Nephron (organoid): ENCODE measurements around the gene MLPH.

Experiments
- H3K27ac Mint-ChIP-seq, 3 experiments: 2 replicates each; pipeline ENCODE4 v1.8.0; 2020; ENCODE audit warnings: mixed read lengths in 3 of 3, mild to moderate bottlenecking in 2 of 3, moderate library complexity in 1 of 3
- H3K27me3 Mint-ChIP-seq: 2 replicates; pipeline ENCODE4 v1.8.0; 2021; ENCODE audit warnings: low read depth, mild to moderate bottlenecking, moderate library complexity, mixed read lengths
- H3K36me3 Mint-ChIP-seq: 2 replicates; pipeline ENCODE4 v1.8.0; 2020; ENCODE audit warnings: low read depth, mixed read lengths
- H3K4me1 Mint-ChIP-seq: 2 replicates; pipeline ENCODE4 v1.8.0; 2020; ENCODE audit warnings: mixed read lengths
- H3K4me3 Mint-ChIP-seq, 3 experiments: 2 replicates each; pipeline ENCODE4 v1.8.0; 2020; ENCODE audit warnings: mild to moderate bottlenecking in 3 of 3, mixed read lengths in 3 of 3, moderate library complexity in 2 of 3
- H3K9me3 Mint-ChIP-seq: 2 replicates; pipeline ENCODE4 v1.8.0; 2020; ENCODE audit warnings: mixed read lengths
- CTCF ChIP-seq, 3 experiments: fragments of 200-600 bp; sonication (generic); IDR thresholded peaks; one replicate each; pipeline ENCODE4 v1.5.0; 2021; ENCODE audit warnings: antibody characterized with exemption in 3 of 3; ENCODE audit not compliant: unreplicated experiment in 3 of 3

MLPH gene

GRCh38 chr2:237498341-237498740 lies 11.3 kb downstream of the MLPH start:
- Mint-ChIP-seq H3K4me1 (peaks cover 13% of the 10 kb centered on the region), H3K27me3 (peaks cover 15% of the 10 kb centered on the region), H3K4me3 (no peak overlapping the region), H3K27ac (no peak overlapping the region), H3K9me3 (peaks cover 8% of the 10 kb centered on the region), H3K36me3 (no peaks in the 10 kb centered on the region)
- no peak for TF ChIP-seq CTCF (IDR thresholded peaks at IDR 0.05; ENCODE audit: unreplicated experiment in 3 of 3)

- no peak for TF ChIP-seq CTCF (IDR thresholded peaks at IDR 0.05; ENCODE audit: unreplicated experiment in 3 of 3)
- H3K27me3 Mint-ChIP-seq = peaks cover 11% of the 10 kb centered on the region
- H3K9me3 Mint-ChIP-seq = no peaks in the 10 kb centered on the region
- H3K36me3 Mint-ChIP-seq = no peaks in the 10 kb centered on the region
- peaks cover 13% of the 10 kb centered on the region for H3K4me1 Mint-ChIP-seq
- H3K27ac Mint-ChIP-seq = no peak overlapping the region
- H3K4me3 Mint-ChIP-seq = no peak overlapping the region
Measured at GRCh38 chr2:237500681-237501424, 13.8 kb downstream of the MLPH start.

- H3K9me3 Mint-ChIP-seq = peaks cover 2% of the 10 kb centered on the region
- TF ChIP-seq CTCF (IDR thresholded peaks at IDR 0.05; ENCODE audit: unreplicated experiment in 3 of 3) = no peak
- H3K27ac Mint-ChIP-seq = no peak overlapping the region
- peaks cover 13% of the 10 kb centered on the region for H3K4me1 Mint-ChIP-seq
- H3K36me3 Mint-ChIP-seq = no peaks in the 10 kb centered on the region
- no peak overlapping the region for H3K4me3 Mint-ChIP-seq
- H3K27me3 Mint-ChIP-seq = peaks cover 18% of the 10 kb centered on the region
Measured at GRCh38 chr2:237501892-237502513, 15.0 kb downstream of the MLPH start.

- Mint-ChIP-seq H3K27me3 (peaks cover 27% of the 10 kb centered on the region), H3K4me3 (no peak overlapping the region), H3K9me3 (peaks cover 2% of the 10 kb centered on the region), H3K4me1 (peaks cover 17% of the 10 kb centered on the region), H3K36me3 (no peaks in the 10 kb centered on the region), H3K27ac (no peak overlapping the region)
- TF ChIP-seq CTCF (IDR thresholded peaks at IDR 0.05; ENCODE audit: unreplicated experiment in 3 of 3) = no peak
Measured at GRCh38 chr2:237503201-237503600, 16.1 kb downstream of the MLPH start.

- no peak overlapping the region for H3K27ac Mint-ChIP-seq
- peaks cover 28% of the 10 kb centered on the region for H3K27me3 Mint-ChIP-seq
- H3K4me3 Mint-ChIP-seq = no peak overlapping the region
- no peak for TF ChIP-seq CTCF (IDR thresholded peaks at IDR 0.05; ENCODE audit: unreplicated experiment in 3 of 3)
- H3K9me3 Mint-ChIP-seq = peaks cover 2% of the 10 kb centered on the region
- no peaks in the 10 kb centered on the region for H3K36me3 Mint-ChIP-seq
- H3K4me1 Mint-ChIP-seq = peaks cover 21% of the 10 kb centered on the region
Measured at GRCh38 chr2:237505188-237505939, 18.3 kb downstream of the MLPH start.
